Left hindlimb (tissue), 1 donor: ENCODE data around the gene TPCN2.

Experiments used
- DNase-seq: peaks from one replicate; pipeline ENCODE4 v3.0.0-alpha.2; 2018

TPCN2 gene

DNA sequence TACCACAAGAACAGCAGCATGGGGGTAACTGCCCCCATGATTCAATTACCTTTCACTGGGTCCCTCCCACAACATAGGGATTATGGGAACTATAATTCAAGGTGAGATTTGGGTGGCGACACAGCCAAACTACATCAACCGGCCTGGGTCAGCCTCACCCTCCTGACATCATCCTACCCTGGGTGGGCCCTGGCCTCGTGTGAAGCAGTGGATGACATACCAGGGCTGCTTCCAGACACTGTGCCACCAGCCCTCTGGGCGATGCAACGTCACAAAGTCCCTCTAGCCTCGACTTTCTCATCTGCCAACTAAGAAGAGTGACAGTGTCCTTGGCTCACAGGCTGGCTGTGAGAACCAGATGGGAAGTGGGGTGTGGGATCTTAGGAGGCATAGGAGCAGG lies 8.7 kb upstream of the TPCN2 start:
- DNase-seq: no peak

DNA sequence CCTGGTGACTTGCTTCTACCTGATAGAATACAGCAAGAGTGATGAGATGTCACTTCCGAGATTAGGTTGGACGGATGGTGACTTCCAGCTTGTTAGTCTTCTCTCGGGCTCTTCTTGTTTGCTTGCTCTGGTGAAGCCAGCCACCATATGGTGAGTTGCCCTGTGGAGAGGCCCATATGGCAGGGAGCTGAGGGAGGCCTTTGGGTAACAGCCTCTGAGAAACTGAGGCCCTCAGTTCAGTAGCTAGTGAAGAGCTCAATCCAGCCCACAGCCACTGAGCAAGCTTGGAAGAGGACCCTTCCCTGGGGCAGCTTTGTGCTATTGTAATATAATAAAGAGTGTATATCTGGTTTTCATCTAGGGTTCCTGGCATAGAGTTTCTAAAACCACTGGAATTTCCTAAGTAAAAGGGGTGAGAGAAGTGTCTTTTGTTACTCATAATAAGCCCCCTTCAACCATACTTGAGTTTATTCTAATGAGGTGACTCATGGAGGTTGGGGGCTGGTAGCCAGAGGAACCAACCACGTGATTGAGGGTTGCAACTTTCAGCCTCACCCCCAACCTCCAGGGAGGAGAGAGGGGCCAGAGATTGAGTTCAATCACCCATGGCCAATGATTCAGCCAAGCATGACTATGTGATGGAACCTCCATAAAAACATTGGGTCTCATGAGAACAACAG lies 8.0 kb upstream of the TPCN2 start:
- DNase-seq: no peak

DNA sequence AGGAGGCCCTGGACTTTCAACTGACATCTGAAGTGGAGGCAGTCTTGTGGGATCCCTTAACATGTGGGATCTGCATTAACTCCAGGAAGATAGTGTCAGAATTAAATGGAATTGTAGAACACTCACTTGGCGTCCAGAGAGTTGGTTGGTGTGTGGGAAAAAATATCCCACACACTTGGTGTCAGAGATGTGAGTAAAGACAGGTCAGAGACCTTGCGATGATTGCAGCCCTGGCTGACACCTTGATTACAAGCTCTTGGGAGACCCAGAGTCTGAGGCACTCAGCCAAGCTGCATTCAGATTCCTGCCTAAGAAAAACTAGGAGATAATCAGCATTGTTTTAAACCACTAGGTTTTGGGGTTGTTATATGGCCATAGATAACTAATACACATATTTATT lies 7.2 kb upstream of the TPCN2 start:
- no peak for DNase-seq

DNA sequence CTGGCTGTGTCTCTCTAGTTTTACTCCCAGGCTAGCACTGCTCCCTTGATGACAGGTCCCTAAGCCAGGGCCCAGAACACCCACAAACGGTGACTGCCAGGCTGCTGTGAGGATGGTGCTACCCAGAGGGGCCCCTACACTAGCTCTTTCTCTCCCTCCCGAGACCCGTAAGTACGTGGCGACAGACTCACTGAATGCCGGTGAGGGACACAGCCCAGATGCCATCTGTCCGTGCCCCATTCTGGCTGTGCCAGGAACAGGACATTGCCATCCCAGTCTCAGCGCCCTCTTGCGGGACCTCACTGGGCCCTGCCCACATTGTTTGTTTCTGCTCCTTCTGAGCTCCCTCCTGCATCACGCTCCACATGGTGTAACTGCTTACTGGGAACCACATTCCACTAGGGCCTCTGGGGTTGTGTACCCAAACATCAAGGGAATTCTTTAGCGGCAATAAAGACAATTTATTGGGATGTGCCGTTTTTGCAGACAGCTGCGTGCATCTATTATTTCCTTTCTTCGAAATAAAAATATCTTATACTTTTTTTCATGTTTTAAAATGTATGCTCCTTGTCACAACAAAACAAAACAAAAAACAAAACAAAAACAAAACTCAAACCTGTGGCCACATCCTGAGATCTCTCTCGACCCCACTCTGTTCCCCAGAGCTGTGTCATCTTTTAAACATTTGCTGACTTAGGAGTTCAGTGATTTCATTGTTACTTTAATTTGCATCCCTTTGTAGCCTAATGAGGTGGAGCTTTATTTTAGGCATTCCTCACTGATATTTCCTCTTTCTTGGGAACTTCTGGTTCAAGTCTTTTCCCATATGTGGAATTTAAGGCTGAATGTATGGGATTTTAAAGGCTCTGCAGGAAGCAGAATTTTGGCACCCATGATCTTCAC lies 4.4 kb upstream of the TPCN2 start:
- peak; percentile 65 for DNase-seq

DNA sequence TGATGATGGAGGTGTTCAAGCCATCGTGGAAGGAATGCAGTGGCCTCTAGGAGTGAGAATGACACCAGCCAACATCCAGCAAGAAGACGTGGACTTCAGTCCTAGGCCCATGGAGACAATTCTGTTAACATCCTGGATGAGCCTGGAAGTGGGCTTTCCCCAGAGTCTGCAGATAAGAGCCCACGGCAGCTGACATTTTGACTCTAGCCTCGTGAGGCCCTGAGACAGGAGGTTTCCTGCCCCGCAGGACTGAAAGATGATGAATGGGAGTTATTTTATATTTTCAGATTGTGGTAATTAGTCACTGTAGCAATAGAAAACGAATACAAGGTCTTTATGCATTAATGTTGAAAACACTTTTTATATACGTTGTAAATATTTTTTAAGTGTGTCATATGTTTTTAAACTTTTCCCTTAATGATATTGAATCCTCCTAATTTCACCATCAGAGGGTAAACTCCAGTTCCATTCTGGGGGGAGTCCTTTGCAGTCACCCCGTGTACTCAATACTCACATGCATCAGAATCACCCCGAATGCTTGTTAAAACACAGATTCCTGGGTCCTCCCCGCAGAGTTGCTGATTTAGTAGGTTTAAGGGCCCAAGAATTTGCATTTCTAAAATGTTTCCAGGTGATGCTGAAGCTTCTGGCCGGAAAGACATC lies 570 bp upstream of the TPCN2 start:
- DNase-seq: no peak

DNA sequence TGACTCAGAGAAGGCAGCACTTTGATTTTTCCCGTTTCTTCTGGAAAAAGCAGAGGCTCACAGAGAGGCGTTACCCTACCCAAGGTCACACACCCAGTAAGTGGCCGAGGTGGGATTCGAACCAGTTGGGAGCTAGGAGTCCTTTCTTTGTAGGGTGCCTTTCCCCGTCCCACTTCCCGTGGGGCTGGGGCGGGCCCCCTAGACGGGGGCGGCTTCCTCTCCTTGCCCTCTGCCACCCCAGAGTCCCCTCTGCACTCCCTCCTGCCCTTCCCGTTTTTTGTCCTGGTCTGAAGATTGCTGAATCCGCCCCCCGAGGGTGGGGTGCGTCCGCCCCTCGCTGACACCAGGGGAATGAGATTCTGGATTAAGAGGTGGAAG lies 747 bp downstream of the TPCN2 start:
- DNase-seq: no peak

DNA sequence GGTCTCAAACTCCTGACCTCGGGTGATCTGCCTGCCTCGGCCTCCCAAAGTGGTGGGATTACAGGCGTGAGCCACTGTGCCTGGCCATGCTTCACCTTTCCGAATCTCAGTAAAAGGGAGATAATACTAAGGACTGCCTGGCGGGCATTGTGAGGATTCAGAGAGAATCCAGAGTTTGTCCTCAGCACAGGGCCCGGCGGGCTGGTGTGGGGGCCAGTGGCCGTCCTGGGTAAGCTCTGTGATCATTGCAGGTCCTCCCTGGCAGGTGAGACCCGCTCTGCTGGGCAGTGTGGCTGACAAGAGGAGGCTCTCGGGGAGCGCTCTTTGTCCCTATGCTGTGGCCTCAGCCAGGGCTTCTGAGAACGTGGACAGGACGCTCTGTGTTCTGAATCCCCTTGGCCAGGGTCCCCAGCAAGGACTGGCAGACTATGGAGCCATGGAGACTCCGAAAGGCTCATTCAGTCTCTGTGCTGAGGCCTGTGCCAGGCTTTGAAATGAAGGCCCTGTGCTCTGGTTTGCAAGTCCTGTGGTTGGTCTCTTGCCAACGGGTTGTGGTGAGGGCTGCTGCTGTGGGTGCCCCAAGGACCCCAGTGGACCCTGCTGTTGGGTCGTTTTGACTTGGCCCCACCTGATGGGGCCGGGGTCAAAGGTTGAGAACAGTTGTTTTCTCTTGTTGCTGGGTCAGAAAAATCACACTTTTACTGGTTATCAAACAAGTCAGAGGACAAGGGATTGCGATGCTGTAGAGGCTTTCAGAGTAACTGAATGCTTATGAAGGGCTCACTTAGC lies 2.1 kb downstream of the TPCN2 start:
- no peak for DNase-seq

DNA sequence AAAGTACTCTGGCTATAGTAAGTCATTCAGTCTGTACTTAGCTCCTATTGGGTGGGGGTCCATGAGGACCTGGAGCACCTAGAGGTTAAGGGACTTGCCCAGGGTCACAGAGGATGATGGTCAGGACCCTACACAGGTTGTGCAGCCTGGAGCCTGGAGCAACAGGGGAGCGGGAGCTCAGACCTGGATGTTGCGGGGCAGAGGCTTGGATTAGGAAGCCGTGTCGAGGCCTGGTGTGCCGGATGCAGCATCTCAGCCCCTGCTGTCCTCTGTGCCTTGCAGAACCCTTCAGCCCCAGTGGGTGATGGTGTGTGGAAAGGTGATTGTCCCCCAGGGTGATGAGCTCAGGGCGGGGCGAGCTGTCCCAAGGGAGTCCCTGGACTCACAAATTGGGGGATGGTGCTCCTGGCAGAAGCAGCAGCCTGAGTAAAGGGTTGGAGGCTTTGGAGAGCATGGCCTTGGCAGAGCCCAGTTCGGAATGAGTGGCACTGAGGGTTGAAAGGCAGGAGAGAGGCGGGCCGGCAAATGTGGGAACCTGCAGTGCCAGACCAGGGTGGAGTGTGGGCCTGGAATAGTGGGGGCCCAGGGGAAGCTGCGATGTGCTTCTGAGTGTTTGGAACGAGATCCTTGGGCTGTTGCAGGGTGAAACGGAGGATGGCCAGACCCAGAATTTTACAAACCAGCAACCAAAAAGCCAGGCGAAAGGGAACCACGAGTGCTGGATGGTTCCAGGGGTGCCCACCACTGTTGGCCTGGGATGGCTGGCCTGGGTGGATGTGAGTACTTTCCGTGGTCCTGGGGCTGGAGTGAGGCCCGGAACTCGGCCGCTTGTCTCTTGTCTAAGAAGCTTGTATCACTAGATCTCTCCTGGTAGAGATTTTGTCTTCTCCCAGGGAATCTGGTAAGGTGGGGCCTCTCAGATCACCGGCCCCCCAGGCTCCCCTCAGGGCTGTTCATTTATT lies 2.9 kb downstream of the TPCN2 start:
- no peak for DNase-seq

DNA sequence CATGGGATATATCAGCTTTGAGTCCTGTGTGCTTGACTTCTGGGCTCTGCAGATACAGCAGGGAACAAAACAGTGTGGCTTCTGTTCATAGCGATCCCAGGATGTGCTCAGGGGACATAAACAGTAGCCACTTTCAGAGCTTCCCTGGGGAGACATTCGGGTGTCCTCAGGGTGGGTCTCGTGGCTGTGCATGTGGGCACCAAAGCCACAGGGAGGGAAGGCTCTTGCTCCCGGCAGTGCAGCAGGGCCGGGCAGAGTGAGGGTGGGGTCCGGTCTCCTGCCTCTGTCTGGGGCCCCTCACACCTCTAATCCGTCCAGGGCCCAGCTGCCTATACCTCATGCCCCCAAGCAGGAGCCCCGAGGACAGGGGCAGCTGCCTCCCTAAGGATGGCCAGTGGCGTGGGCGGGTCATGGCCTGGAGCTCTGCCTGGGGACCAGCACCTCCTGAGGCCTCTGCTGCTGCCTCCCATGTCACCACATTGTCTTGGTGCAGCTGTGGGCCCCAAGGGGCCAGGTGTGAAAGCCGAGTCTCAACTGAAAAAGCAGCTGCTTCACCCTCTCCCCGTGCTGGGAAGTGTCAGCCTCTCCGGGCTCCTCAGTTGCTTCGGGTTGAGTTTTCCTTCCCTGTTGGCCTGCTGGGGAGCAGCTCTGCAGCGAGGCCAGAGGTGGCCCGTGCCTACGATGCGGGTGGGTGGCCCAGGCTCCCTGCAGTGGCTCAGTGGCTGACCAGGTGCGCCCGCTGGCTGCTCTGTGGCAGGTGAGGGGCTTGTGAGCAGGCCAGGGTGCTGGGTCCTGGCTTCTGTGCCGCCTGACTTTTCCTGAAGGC lies 3.8 kb downstream of the TPCN2 start:
- DNase-seq: no peak

DNA sequence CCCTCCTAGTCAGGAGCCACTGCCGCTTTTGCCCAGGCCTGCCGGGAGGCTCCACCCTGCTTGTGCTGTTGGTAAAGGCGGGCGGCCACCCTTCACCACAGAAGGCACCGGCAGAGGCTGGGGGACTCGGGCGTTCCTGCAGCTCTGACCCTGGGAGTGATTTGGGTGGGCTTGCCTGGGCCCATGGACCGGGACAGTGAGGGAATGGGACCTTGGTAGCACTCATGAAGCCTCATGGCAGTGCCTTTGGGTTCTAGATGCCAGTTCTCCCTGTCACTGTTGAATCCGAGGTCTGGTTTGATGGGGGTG lies 4.4 kb downstream of the TPCN2 start:
- DNase-seq: no peak

DNA sequence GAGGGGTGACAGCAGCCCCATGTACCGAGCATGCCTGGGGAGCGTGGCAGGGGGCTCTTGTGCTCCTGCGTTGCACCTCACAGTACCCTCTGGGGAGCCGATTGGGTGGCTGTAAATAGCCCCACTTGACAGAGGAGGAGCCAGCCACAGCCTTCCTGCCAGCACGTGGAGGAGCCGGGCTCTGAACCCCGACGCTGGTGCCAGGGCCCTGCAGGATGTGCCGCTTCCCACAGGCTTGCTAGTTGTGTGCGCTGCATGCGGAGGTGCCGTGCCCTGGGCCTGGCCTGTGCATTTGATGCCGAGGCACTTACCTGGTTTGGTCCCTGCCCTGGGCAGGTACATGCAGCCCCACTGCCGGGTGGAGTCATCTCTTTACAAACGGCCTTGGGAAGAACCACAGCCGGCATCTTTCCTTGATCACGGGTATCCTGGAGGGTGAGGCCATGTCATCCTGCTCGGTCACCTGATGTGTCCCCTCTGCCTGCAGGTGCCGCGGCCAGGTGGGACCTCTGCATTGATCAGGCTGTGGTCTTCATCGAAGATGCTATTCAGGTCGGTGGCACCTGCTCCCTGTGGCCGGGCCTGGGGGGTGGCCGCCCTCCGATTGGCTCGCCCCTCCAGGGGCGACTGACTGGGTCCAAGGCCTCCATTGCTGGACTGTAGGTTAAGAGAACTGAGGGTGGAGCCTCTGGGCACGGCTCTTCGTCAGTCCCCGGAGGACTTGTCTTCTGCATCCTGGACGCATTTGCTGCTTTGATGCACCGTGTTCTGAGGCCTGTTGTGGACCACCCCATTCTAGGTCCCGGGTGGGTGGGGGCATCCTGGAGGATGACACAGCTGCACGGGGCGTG lies 5.0 kb downstream of the TPCN2 start:
- no peak for DNase-seq

DNA sequence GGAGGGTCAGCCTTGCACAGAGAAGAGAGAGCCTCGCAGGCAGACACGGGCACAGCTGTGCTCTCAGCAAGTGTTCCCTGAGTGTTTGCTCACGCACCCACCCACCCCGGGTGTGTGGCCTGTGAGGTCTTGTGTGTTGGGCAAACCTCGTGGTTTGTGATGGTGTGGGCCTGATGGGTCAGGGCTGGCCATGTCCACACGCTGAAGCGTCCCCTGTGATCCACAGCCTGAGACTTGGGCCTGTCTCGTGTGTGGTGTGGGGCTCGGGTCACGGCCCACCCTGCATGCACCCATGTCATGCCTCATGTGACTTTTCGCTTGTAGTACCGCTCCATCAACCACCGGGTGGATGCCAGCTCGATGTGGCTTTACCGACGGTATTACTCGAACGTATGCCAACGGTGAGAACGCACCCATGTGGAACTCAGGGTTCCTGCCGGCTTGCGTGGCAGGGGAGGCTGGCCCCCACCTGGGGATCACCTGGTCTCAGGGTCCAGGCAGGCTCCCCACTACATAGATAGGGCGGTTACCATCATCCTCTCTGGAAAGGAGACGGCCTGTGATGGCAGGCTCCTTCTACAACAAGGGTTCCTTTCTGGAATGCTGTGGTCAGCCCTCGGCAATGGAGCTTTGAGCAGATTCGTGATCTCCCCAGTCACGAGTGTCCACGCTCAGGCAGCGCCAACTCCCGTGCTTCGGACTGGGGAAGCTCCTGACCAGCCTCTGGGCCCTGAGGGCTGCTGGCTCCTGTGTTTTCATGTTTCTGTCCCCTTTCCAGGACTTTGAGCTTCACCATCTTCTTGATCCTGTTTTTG lies 5.9 kb downstream of the TPCN2 start:
- DNase-seq: no peak

DNA sequence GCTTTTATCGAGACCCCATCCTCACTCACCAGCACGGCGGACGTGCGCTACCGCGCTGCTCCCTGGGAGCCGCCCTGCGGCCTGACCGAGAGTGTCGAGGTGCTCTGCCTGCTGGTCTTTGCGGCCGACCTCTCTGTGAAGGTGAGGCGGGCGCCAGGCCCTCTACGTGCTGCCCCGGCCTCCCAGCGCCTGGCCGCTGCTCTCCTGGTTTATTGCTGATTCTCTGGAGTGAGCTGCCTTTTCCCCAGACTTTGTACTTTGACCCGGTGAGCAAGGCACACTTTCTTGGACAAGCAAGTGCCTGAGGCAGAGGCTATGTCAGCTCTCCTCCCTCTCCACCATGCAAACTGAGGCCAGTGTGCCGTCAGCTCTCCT lies 6.5 kb downstream of the TPCN2 start:
- DNase-seq: no peak

DNA sequence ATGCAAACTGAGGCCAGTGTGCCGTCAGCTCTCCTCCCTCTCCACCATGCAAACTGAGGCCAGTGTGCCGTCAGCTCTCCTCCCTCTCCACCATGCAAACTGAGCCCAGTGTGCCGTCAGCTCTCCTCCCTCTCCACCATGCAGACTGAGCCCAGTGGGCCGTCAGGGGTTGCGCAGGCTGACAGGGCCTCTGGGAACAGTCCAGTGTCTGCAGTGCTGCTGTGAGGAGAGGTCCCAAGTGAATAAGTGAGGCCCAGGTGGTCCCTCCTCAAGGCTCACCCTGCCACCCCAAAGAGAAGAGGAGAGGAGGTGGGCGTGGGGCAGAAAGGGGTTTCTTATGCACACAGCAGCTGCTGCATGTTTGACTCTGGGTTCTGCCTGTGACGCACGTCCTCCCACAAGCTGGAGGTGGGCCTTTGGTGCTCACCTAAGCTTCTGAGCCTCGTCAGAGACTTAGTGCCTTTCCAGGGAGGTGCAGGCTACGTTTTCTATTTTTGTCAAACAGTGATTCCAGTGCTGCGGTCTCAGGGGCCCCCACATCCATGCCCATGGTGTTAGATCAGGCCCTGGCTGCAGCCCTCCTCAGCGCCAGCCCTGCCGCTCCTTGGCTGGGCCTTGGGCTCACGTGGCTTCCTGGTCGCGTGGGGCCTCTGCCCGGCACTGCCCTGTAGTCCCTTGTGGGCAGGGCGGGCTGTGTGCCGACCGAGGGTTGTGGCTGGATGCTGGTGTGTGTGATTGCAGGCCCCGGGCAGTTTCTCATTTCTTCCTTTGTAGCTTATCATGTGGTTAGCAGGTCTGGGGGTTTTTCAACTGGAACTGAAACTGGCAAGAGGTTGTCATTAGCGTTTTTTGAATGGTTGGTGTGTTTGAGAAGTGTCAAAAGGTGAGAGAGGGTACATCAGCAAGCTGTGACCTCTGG lies 7.1 kb downstream of the TPCN2 start:
- peak; percentile 60 for DNase-seq

DNA sequence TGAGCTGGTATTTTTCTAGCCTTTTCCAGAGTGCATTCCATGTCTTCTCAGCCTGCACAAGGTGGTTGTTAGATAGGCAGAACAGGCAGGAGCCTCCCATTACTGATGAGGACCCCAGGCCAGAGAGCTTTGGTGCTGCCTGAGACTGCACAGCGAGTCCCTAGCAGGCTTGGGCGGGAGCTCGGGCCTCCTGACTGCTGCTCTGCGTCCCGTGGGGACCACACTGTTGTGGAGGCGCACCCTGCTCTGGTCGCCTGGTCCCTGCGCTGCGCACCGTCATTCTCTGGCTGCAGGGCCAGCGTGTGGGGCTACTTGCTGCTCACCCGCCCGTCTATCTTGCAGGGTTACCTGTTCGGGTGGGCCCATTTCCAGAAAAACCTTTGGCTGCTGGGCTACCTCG lies 8.5 kb downstream of the TPCN2 start:
- no peak for DNase-seq

DNA sequence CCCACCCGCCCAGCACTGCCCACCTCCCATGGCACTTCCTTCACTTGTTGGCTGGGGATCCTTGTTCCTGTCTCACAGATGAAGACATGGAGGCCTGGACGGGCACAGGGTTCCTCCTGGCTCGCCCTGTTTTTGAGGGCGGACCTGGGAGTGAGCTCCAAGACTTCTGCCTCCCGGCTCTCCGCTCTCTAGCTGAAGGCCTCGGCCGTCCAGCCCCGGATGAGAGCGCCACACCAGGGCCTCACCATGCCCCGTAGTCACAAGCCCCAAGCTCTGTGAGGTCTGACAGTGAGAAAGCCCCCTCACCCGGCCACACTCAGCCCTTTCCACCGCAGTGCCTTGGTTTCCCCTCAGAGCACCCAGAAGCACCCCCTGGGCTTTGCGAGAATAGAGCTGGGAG lies 9.1 kb downstream of the TPCN2 start:
- no peak for DNase-seq

DNA sequence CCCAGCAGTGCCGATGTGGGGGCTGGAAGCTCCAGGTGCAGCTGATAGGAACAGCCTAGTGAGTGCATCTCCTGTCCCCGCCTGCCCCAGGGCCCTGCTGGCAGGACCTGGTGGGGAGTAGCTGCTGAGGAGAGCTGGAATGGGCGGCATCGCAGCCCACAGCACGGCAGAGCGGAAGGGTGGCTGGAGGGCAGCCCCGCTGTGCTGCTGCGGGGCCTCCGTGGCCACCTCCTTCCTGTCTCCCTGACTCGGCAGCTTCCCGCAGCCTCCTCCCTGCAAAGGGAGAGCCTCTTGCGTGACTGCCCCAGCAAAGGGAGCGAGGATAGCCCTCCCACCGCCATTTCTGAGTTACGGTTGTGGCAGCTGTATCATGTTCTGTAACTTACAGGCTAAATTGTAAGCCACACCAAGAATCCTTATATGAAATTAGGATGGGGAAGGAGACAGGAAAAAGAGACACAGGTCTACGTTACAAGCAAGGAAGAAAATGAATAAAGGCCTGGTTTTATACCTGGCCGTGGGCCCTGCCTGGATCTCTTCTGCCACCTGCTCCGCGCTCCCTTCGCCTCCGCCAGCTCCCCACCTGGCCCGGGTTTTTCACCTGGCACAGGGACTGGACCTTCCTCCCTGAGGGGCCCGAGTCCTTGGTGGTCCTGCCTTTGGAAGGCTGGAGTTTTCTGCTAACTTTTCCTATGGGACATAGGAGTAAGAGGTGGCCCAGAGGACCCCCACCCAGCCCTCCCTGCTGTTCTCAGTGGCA lies 10.0 kb downstream of the TPCN2 start:
- no peak for DNase-seq
